ENCODE measurements around the gene KDM4B. TPM values are rescaled to one million over a fixed set of nuclear protein-coding genes. Genes with fewer than 3 reads are reported as not detected.

KDM4B gene
- total and polyA plus RNA-seq, 4 experiments from 2014 or later: 3.2 to 50.4 (median 29.9) TPM

- peak overlapping the region in 1 of 8 donors; percentile 31 for H3K4me3 Mint-ChIP-seq
- POLR2A ChIA-PET (ENCODE audit: partially characterized antibody): interaction anchor here (1.8 kb wide), 1 partner anchor 17 kb away, joined by 4 read pairs; the partner anchor contains the start of gene KDM4B
- peak overlapping the region in 2 of 7 donors; percentile 37 to 42 for H3K27ac Mint-ChIP-seq
- H3K36me3 Mint-ChIP-seq: peaks cover 3 to 4% of the 10 kb centered on the region in 2 donors
- no peak for DNase-seq
- Histone ChIP-seq H3K9me3 (ENCODE audit: control insufficient read depth in 1 of 2, low read length in 2 of 2) (no peaks in the 10 kb centered on the region), H3K27ac (ENCODE audit: low read depth, low read length) (no peak overlapping the region), H3K36me3 (ENCODE audit: insufficient read depth, low read length) (no peaks in the 10 kb centered on the region), H3K4me1 (ENCODE audit: insufficient read depth, low read length) (peaks cover 3% of the 10 kb centered on the region), H3K4me3 (ENCODE audit: low read length in 2 of 2) (no peak overlapping the region), H3K27me3 (ENCODE audit: insufficient read depth, low read length) (no peaks in the 10 kb centered on the region)
- CTCF ChIA-PET (ENCODE audit: partially characterized antibody): no interaction called here
- peaks cover 13 to 54% (median 17%) of the 10 kb centered on the region in 4 donors for H3K4me1 Mint-ChIP-seq
- no peaks in the 10 kb centered on the region for H3K9me3 Mint-ChIP-seq
- intact Hi-C loops (cut with micrococcal nuclease): no loop called here
- H3K27me3 Mint-ChIP-seq: no peaks in the 10 kb centered on the region
Observed at GRCh38 chr19:4985551-4985991, 16.7 kb downstream of the KDM4B start.

GRCh38 chr19:4986056-4986455 lies 17.1 kb downstream of the KDM4B start:
- Mint-ChIP-seq H3K4me1 (peaks cover 13 to 51% (median 17%) of the 10 kb centered on the region in 4 donors), H3K27me3 (no peaks in the 10 kb centered on the region), H3K27ac (no peak overlapping the region), H3K36me3 (peaks cover 3 to 4% of the 10 kb centered on the region in 2 donors), H3K9me3 (no peaks in the 10 kb centered on the region), H3K4me3 (peak overlapping the region in 1 of 8 donors; percentile 13)
- no peaks in the 10 kb centered on the region for H3K9me3 ChIP-seq (ENCODE audit: control insufficient read depth in 1 of 2, low read length in 2 of 2)
- H3K4me3 ChIP-seq (ENCODE audit: low read length in 2 of 2): no peak overlapping the region
- intact Hi-C loops (cut with micrococcal nuclease): no loop called here
- no peaks in the 10 kb centered on the region for H3K27me3 ChIP-seq (ENCODE audit: insufficient read depth, low read length)
- CTCF ChIA-PET (ENCODE audit: partially characterized antibody): no interaction called here
- H3K27ac ChIP-seq (ENCODE audit: low read depth, low read length): no peak overlapping the region
- no peak for DNase-seq
- H3K36me3 ChIP-seq (ENCODE audit: insufficient read depth, low read length): no peaks in the 10 kb centered on the region
- POLR2A ChIA-PET (ENCODE audit: partially characterized antibody): interaction anchor here (1.8 kb wide), 1 partner anchor 17 kb away, joined by 4 read pairs; the partner anchor contains the start of gene KDM4B
- peaks cover 3% of the 10 kb centered on the region for H3K4me1 ChIP-seq (ENCODE audit: insufficient read depth, low read length)

GRCh38 chr19:4986471-4986891 lies 17.6 kb downstream of the KDM4B start:
- H3K9me3 ChIP-seq (ENCODE audit: control insufficient read depth in 1 of 2, low read length in 2 of 2): no peaks in the 10 kb centered on the region
- peak overlapping the region in 1 of 8 donors; percentile 13 for H3K4me3 Mint-ChIP-seq
- CTCF ChIA-PET (ENCODE audit: partially characterized antibody): no interaction called here
- DNase-seq: no peak
- H3K4me1 ChIP-seq (ENCODE audit: insufficient read depth, low read length): peaks cover 3% of the 10 kb centered on the region
- H3K4me3 ChIP-seq (ENCODE audit: low read length in 2 of 2): no peak overlapping the region
- POLR2A ChIA-PET (ENCODE audit: partially characterized antibody): no interaction called here
- no peaks in the 10 kb centered on the region for H3K27me3 ChIP-seq (ENCODE audit: insufficient read depth, low read length)
- H3K27ac ChIP-seq (ENCODE audit: low read depth, low read length): no peak overlapping the region
- peak overlapping the region in 1 of 7 donors; percentile 29 for H3K27ac Mint-ChIP-seq
- H3K36me3 ChIP-seq (ENCODE audit: insufficient read depth, low read length): no peaks in the 10 kb centered on the region
- H3K36me3 Mint-ChIP-seq: peaks cover 4% of the 10 kb centered on the region in 2 donors
- peaks cover 13 to 51% (median 17%) of the 10 kb centered on the region in 4 donors for H3K4me1 Mint-ChIP-seq
- intact Hi-C loops (cut with micrococcal nuclease): no loop called here
- peaks cover 0 to under 1% (median 0%) of the 10 kb centered on the region in 8 donors for H3K9me3 Mint-ChIP-seq
- no peaks in the 10 kb centered on the region for H3K27me3 Mint-ChIP-seq

DNA sequence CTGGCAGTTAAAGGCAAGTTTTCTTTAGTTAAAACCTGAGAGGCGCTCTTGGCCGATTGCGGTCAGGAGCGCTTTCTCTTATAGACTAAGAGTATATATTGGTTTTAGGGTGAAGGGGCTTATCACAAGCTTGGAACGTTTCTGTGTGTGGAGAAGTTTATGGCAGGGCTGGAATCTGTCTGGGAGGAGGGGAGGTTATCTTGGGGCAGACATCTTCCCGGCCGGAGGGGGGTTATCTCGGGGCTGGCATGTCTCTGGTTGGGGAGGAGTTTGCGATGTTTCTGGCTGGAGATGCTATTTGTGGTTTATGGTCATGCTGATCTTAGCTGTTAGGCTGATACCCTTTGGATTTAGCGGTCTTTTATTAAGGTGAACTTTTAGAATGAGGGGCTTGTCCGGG lies 18.3 kb downstream of the KDM4B start:
- H3K36me3 ChIP-seq (ENCODE audit: insufficient read depth, low read length): no peaks in the 10 kb centered on the region
- H3K27me3 Mint-ChIP-seq: no peaks in the 10 kb centered on the region
- ChIA-PET POLR2A (ENCODE audit: partially characterized antibody) (no interaction called here), CTCF (ENCODE audit: partially characterized antibody) (interaction anchor here (2.0 kb wide), 1 partner anchor 14 kb away, joined by 11 read pairs; no protein-coding TSS in a partner anchor)
- H3K27ac Mint-ChIP-seq: peak overlapping the region in 2 of 7 donors; percentile 53 to 57
- DNase-seq: no peak
- peaks cover 3% of the 10 kb centered on the region for H3K4me1 ChIP-seq (ENCODE audit: insufficient read depth, low read length)
- no peak overlapping the region for H3K4me3 Mint-ChIP-seq
- peaks cover 0 to 3% (median 0%) of the 10 kb centered on the region in 8 donors for H3K9me3 Mint-ChIP-seq
- H3K9me3 ChIP-seq (ENCODE audit: control insufficient read depth in 1 of 2, low read length in 2 of 2): no peaks in the 10 kb centered on the region
- peaks cover 5 to 12% of the 10 kb centered on the region in 2 donors for H3K36me3 Mint-ChIP-seq
- H3K27ac ChIP-seq (ENCODE audit: low read depth, low read length): no peak overlapping the region
- no peak overlapping the region for H3K4me3 ChIP-seq (ENCODE audit: low read length in 2 of 2)
- intact Hi-C loops (cut with micrococcal nuclease): no loop called here
- no peaks in the 10 kb centered on the region for H3K27me3 ChIP-seq (ENCODE audit: insufficient read depth, low read length)
- H3K4me1 Mint-ChIP-seq: peaks cover 13 to 51% (median 16%) of the 10 kb centered on the region in 4 donors

DNA sequence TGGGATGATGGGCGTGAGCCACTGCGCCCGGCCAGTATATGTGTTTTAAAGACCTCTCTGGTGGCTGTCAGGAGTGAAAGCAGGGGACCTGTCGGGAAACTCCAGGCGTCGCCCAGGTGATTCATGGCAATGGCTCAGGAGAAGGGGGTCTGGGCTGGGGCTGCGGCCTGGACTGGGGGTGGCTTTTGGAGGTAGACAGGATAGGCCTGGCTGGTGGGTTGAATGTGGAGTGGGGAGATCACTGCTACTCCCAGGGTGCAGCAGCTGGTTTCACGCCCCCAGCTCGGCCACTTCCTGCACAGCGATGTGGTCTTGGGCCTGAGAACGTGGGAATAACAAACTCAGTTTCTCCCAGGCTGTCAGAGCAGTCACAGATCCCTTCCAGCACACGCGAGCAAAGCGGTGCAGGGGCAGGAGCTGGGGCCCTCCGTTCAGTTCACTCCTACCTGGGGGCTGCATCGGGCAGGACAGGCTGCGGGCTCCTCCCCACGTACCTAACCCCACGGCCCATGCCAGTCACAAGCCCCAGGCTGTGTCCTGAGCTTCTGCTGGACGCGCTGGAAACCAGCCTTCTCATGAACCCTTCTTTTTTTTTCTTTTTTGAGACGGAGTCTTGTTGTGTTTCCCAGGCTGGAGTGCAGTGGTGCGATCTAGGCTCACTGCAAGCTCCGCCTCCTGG lies 18.9 kb downstream of the KDM4B start:
- Histone ChIP-seq H3K27ac (ENCODE audit: low read depth, low read length) (no peak overlapping the region), H3K4me3 (ENCODE audit: low read length in 2 of 2) (no peak overlapping the region), H3K27me3 (ENCODE audit: insufficient read depth, low read length) (no peaks in the 10 kb centered on the region), H3K4me1 (ENCODE audit: insufficient read depth, low read length) (peaks cover 3% of the 10 kb centered on the region), H3K36me3 (ENCODE audit: insufficient read depth, low read length) (no peaks in the 10 kb centered on the region), H3K9me3 (ENCODE audit: control insufficient read depth in 1 of 2, low read length in 2 of 2) (no peaks in the 10 kb centered on the region)
- CTCF ChIA-PET (ENCODE audit: partially characterized antibody): interaction anchor here (2.0 kb wide), 1 partner anchor 14 kb away, joined by 11 read pairs; no protein-coding TSS in a partner anchor
- DNase-seq: no peak
- no peak overlapping the region for H3K4me3 Mint-ChIP-seq
- peak overlapping the region in 1 of 7 donors; percentile 53 for H3K27ac Mint-ChIP-seq
- H3K9me3 Mint-ChIP-seq: peaks cover 0 to 8% (median under 1%) of the 10 kb centered on the region in 8 donors
- POLR2A ChIA-PET (ENCODE audit: partially characterized antibody): interaction anchor here (0.6 kb wide), 1 partner anchor 70 kb away, joined by 3 read pairs; no protein-coding TSS in a partner anchor
- intact Hi-C loops (cut with micrococcal nuclease): no loop called here
- H3K36me3 Mint-ChIP-seq: peaks cover 8 to 17% of the 10 kb centered on the region in 2 donors
- peaks cover 13 to 48% (median 18%) of the 10 kb centered on the region in 4 donors for H3K4me1 Mint-ChIP-seq
- H3K27me3 Mint-ChIP-seq: no peaks in the 10 kb centered on the region

- H3K9me3 ChIP-seq (ENCODE audit: control insufficient read depth in 1 of 2, low read length in 2 of 2): no peaks in the 10 kb centered on the region
- Mint-ChIP-seq H3K4me3 (no peak overlapping the region), H3K27me3 (no peaks in the 10 kb centered on the region), H3K27ac (peak overlapping the region in 1 of 7 donors; percentile 83), H3K9me3 (peaks cover 0 to 10% (median under 1%) of the 10 kb centered on the region in 8 donors), H3K36me3 (peaks cover 14 to 24% of the 10 kb centered on the region in 2 donors), H3K4me1 (peaks cover 13 to 48% (median 19%) of the 10 kb centered on the region in 4 donors)
- ChIA-PET POLR2A (ENCODE audit: partially characterized antibody) (no interaction called here), CTCF (ENCODE audit: partially characterized antibody) (interaction anchor here (1.4 to 2.0 kb wide), 2 partner anchors 13 to 41 kb away, joined by 4 to 11 read pairs; no protein-coding TSS in a partner anchor)
- intact Hi-C loops (cut with micrococcal nuclease): no loop called here
- H3K36me3 ChIP-seq (ENCODE audit: insufficient read depth, low read length): no peaks in the 10 kb centered on the region
- H3K27me3 ChIP-seq (ENCODE audit: insufficient read depth, low read length): no peaks in the 10 kb centered on the region
- DNase-seq: no peak
- H3K4me3 ChIP-seq (ENCODE audit: low read length in 2 of 2): no peak overlapping the region
- peaks cover 3% of the 10 kb centered on the region for H3K4me1 ChIP-seq (ENCODE audit: insufficient read depth, low read length)
- H3K27ac ChIP-seq (ENCODE audit: low read depth, low read length): no peak overlapping the region
Observed at GRCh38 chr19:4988770-4989251, 19.9 kb downstream of the KDM4B start.

- ChIA-PET POLR2A (ENCODE audit: partially characterized antibody) (no interaction called here), CTCF (ENCODE audit: partially characterized antibody) (no interaction called here)
- no peak for DNase-seq
- intact Hi-C loops (cut with micrococcal nuclease): no loop called here
- H3K4me3 Mint-ChIP-seq: peak overlapping the region in 1 of 8 donors; percentile 44
- Histone ChIP-seq H3K36me3 (ENCODE audit: insufficient read depth, low read length) (no peaks in the 10 kb centered on the region), H3K27ac (ENCODE audit: low read depth, low read length) (no peak overlapping the region), H3K27me3 (ENCODE audit: insufficient read depth, low read length) (no peaks in the 10 kb centered on the region), H3K4me1 (ENCODE audit: insufficient read depth, low read length) (peaks cover 3% of the 10 kb centered on the region), H3K4me3 (ENCODE audit: low read length in 2 of 2) (no peak overlapping the region), H3K9me3 (ENCODE audit: control insufficient read depth in 1 of 2, low read length in 2 of 2) (no peaks in the 10 kb centered on the region)
- H3K36me3 Mint-ChIP-seq: peaks cover 22 to 24% of the 10 kb centered on the region in 2 donors
- peaks cover 0 to 10% (median under 1%) of the 10 kb centered on the region in 8 donors for H3K9me3 Mint-ChIP-seq
- H3K27me3 Mint-ChIP-seq: no peaks in the 10 kb centered on the region
- peak overlapping the region in 3 of 7 donors; percentile 6 to 70 (median 14) for H3K27ac Mint-ChIP-seq
- H3K4me1 Mint-ChIP-seq: peaks cover 14 to 48% (median 19%) of the 10 kb centered on the region in 4 donors
Observed at GRCh38 chr19:4990306-4990705, 21.4 kb downstream of the KDM4B start.

Measured in CD4-positive, alpha-beta memory T cell (primary cell).